Stimulated activated naive B cell treated with anti-CD40 and anti-IgM and Interleukin-4, amounts not matched to agents 10 μg/mL and 1 μg/mL and 100 μg/mL, for 72 hours (primary cell): ENCODE measurements around the gene LYPD3.
"Not testable (repeated sequence)": the region's sequence is repeated elsewhere in the genome, so short reads cannot be mapped to it uniquely, and the experiment has no call there.

ENCODE experiments used
- ATAC-seq, 2 donors: fragments of 150-1000 bp; cut with Tn5 transposase; replicated peaks; 2 replicates each; pipeline ENCODE4 v1.10.0; 2021; ENCODE audit warnings: moderate library complexity in 1 of 2
- DNase-seq: peaks from one replicate; pipeline ENCODE4 v3.0.0; 2021
- H3K27ac Mint-ChIP-seq: one replicate; pipeline ENCODE4 v1.8.0; 2022; ENCODE audit warnings: mild to moderate bottlenecking, mixed read lengths
- H3K27me3 Mint-ChIP-seq, 2 donors: one replicate each; pipeline ENCODE4 v1.8.0; 2022; ENCODE audit warnings: mixed read lengths in 2 of 2
- H3K36me3 Mint-ChIP-seq, 2 donors: one replicate each; pipeline ENCODE4 v1.8.0; 2022; ENCODE audit warnings: mixed read lengths in 2 of 2, mild to moderate bottlenecking in 1 of 2
- H3K4me1 Mint-ChIP-seq, 2 donors: one replicate each; pipeline ENCODE4 v1.8.0; 2022; ENCODE audit warnings: mixed read lengths in 2 of 2, mild to moderate bottlenecking in 1 of 2
- H3K4me3 Mint-ChIP-seq, 2 donors: one replicate each; pipeline ENCODE4 v1.8.0; 2022; ENCODE audit warnings: mild to moderate bottlenecking in 2 of 2, mixed read lengths in 2 of 2, moderate library complexity in 1 of 2
- H3K9me3 Mint-ChIP-seq, 2 donors: one replicate each; pipeline ENCODE4 v1.8.0; 2022; ENCODE audit warnings: mixed read lengths in 2 of 2, mild to moderate bottlenecking in 1 of 2

LYPD3 gene

DNA sequence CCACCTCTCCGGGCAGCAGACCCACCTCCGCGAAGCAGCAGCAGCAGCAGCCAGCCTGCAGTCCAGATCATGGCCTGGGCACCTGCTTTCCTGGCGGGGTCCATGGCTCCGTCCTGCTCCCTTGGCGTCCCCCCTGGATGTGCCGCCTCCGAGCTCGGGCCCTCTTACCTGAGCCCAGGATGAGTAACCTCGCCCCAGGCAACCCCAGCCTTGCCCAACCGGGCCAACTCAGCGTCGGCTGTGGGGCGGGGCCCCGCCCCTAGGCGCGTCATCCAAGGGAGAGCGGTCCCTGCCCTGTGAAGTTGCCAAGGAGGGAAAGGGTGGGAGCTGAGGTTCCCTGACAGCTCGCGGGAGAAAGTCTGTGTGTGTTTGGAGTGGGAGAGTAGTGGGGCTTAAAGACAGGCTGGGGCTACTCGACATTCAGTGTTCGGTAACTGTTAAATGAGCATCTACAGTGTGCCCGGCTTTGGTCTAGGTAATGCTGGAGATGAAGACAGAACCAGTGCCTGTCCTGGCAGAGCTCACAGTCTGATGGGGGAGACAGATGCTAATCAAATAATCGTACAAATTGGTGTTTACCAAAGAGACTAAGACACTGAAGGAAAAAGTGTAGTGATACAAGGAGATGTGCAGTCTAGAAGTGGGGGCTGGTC is at the start of gene LYPD3:
TSS of gene LYPD3 (minus strand) at position 141 of the 653 bp plus-strand sequence. CDS start at position 104, 37 bp downstream.
- Mint-ChIP-seq H3K36me3 (no peaks in the 10 kb centered on the region), H3K27ac (no peak within 1 kb of the TSS), H3K4me1 (peaks cover 18 to 41% of the 10 kb centered on the region in 2 donors), H3K9me3 (no peaks in the 10 kb centered on the region), H3K27me3 (peaks cover 10 to 28% of the 10 kb centered on the region in 2 donors), H3K4me3 (peak within 1 kb of the TSS; percentile 88 to 92)
- ATAC-seq = no peak
- DNase-seq = no peak

DNA sequence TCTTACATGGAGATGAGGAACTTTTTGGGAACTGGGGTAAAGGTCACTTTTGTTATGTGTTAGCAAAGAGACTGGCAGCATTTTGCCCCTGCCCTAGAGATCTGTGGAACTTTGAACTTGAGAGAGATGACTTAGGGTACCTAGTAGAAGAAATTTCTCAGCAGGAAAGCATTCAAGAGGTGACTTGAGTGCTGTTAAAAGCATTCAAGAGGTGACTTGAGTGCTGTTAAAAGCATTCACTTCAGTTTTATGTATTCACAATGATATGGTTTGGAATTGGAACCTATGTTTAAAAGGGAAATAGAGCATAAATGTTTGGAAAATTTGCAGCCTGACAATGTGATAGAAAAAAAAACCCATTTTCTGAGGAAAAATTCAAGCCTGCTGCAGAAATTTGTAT is 47.0 kb upstream of the LYPD3 start:
- not testable (repeated sequence) for H3K4me1 Mint-ChIP-seq, H3K9me3 Mint-ChIP-seq, H3K4me3 Mint-ChIP-seq, H3K27me3 Mint-ChIP-seq, ATAC-seq, DNase-seq, H3K27ac Mint-ChIP-seq
- H3K36me3 Mint-ChIP-seq = peaks cover 26 to 50% of the 10 kb centered on the region in 2 donors

DNA sequence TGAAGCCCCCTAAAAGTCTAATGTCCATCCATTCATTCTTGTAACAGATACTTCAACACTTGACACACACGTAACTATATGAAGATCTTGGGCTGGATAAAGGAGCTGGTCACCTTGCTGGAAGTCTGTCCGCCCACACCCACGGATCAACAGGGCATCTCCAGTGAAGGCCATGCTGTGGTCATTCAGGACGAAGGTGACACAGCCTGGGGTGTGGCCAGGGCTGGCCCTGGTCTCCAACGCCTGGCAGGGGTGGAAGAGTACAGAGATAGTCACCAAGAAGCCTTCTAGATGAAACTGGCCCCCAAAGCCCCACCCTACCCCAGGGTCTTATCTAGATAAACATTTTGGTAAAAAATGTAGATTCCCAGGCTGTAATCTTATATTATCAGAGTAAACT is 45.9 kb upstream of the LYPD3 start:
- Mint-ChIP-seq H3K4me1 (no peaks in the 10 kb centered on the region), H3K27ac (no peak overlapping the region), H3K36me3 (peaks cover 26 to 53% of the 10 kb centered on the region in 2 donors), H3K4me3 (no peak overlapping the region), H3K9me3 (no peaks in the 10 kb centered on the region), H3K27me3 (no peaks in the 10 kb centered on the region)
- no peak for ATAC-seq
- DNase-seq = no peak

DNA sequence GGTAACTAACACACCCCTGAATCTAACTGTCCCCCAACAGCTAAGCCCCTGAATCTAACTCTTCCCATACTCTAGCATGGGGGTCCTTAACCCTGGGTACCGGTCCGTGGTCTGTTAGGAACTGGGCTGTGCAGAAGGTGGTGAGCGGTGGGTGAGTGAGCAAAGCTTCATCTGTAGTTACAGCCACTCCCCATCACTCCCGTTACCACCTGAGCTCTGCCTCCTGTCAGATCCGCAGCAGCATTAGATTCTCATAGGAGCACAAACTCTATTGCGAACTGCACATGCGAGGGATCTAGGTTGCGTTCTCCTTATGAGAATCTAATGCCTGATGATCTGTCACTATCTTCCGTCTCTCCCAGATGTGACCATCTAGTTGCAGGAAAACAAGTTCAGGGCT is 45.3 kb upstream of the LYPD3 start:
- Mint-ChIP-seq H3K27me3 (no peaks in the 10 kb centered on the region), H3K4me1 (no peaks in the 10 kb centered on the region), H3K36me3 (peaks cover 28 to 57% of the 10 kb centered on the region in 2 donors), H3K4me3 (no peak overlapping the region), H3K27ac (no peak overlapping the region), H3K9me3 (no peaks in the 10 kb centered on the region)
- DNase-seq = no peak
- ATAC-seq = no peak

DNA sequence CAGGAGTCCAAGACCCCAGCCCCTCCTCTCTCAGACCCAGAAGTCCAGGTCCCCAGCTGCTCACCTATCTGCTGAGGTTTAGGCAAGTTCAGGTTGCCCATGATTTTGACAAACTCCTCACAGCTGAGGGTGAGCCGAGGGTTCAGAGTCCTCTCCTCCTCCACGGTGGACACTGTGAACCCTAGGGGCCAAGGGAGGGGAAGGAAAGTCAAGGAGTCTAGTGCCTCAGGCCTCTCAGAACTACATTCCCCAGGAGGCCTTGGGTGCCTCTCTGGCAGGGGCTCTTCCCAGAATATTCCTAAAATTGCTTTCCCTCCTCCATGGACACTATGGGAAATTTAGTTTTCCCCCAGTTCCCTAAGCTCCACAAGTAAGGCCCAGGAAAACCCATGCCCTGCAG is 42.5 kb upstream of the LYPD3 start:
- Mint-ChIP-seq H3K36me3 (peaks cover 27 to 50% of the 10 kb centered on the region in 2 donors), H3K9me3 (no peaks in the 10 kb centered on the region)

DNA sequence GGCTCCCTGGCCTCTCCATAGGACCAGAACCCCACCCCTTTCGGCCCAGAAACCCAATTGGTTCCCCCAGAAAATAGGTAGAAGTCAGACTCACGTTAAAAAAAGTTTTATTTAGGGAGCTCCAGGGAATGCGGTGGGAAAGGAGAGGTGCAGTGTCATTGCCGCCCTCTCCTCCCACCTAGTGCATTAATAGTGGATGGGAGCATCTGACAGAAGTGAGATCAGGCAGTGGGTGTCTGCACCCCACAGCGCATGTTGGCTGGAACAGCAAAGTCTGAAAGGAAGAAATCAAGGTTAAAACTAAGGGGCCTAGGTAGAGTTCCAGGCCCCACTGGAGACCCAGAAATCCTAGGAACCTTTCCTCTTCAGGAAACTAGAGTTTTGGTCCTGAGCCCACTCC is 41.2 kb upstream of the LYPD3 start:
- no peak for ATAC-seq
- Mint-ChIP-seq H3K4me1 (peaks cover 19 to 31% of the 10 kb centered on the region in 2 donors), H3K27ac (no peak overlapping the region), H3K36me3 (peaks cover 25 to 43% of the 10 kb centered on the region in 2 donors), H3K27me3 (no peaks in the 10 kb centered on the region), H3K9me3 (no peaks in the 10 kb centered on the region), H3K4me3 (no peak overlapping the region)
- DNase-seq = no peak

More for the DNA sequence above, 42.5 kb upstream of the LYPD3 start:
- ATAC-seq (no peak), DNase-seq (no peak)
- Mint-ChIP-seq H3K27me3 (no peaks in the 10 kb centered on the region), H3K4me1 (peaks cover 18 to 24% of the 10 kb centered on the region in 2 donors), H3K27ac (no peak overlapping the region), H3K4me3 (no peak overlapping the region)

DNA sequence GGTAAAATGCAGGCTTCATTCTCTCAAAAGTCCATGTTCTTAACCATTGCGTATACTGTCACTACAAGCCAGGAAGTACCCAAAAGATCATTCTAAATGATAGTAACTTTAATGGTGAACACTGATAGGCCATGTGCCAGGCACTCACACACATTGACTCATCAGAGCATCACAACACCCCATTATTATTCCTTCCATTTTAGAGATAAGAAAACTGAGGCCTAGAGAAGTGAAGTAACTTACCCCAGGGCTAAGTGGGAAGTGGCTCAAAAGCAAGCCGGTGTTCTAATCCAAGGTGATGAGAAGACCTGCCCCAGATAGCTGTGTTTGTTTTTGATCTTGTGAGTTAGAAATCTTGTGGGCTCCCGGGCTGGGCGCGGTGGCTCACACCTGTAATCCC is 40.5 kb upstream of the LYPD3 start:
- DNase-seq = no peak
- H3K27me3 Mint-ChIP-seq = no peaks in the 10 kb centered on the region
- no peak for ATAC-seq
- H3K4me1 Mint-ChIP-seq = peaks cover 19 to 31% of the 10 kb centered on the region in 2 donors
- no peaks in the 10 kb centered on the region for H3K9me3 Mint-ChIP-seq
- peak overlapping the region; percentile 56 for H3K27ac Mint-ChIP-seq
- H3K4me3 Mint-ChIP-seq = no peak overlapping the region
- peaks cover 27 to 40% of the 10 kb centered on the region in 2 donors for H3K36me3 Mint-ChIP-seq

DNA sequence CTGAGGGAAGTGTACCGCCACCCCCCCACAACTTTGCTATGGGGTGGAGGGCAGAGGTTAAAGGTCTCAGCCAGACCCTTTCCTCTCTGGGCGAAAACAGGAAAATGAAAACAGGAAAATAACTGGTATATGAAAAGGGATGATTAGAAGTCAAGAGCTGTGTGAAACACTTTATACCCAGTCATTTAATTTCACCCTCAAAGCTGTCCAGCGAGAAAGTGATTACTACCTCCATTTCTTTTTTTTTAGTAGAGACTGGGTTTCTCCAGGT is 39.7 kb upstream of the LYPD3 start:
- Mint-ChIP-seq H3K27ac (no peak overlapping the region), H3K9me3 (no peaks in the 10 kb centered on the region), H3K36me3 (peaks cover 25 to 37% of the 10 kb centered on the region in 2 donors), H3K27me3 (no peaks in the 10 kb centered on the region), H3K4me1 (peaks cover 19 to 31% of the 10 kb centered on the region in 2 donors), H3K4me3 (peak overlapping the region; percentile 92 to 96)
- DNase-seq (no peak), ATAC-seq (no peak)

DNA sequence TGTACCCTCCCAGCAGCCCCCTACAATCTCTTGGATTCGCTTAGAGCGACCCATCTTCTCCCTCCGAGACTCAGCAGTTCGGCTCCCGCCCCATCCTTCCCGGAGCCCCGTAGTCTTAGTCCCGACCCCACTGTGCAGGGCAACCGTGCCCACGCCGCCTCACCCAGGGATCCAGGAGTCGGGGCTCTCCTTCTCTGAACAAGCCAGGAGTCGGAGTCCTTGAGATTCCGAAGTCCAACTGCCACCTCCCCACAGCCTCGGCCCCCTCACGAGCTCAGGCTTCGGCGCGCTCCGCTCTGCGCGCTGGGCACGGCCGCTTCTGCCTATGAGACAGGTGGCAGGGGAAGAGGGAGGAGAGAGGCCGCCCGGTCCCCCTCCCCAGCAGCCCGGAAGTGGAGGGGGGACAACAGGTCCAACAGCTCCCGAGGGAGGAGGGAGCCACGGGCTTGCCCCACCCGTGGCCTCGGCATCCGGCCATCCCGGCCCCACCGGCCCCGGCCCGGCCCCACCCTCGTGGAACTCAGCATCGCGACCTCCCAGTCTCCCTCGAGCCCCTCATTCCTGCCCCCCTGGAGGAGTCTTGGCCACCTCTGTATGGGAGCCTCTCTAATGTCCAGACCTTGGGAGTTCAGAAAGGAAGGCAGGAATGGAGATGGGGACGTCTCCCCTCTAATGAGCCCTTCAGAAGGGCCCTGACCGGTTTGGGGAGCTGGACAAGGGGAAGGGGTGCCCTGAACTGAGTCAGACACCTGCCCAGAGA is 39.2 kb upstream of the LYPD3 start, which contains the start of gene PHLDB3:
TSS of gene PHLDB3 (minus strand) at position 321 of the 760 bp plus-strand sequence. CDS start 628 bp downstream, outside the sequence.
- Mint-ChIP-seq H3K4me3 (peak within 1 kb of the TSS; percentile 92 to 96), H3K27ac (peak within 1 kb of the TSS; percentile 97), H3K4me1 (peaks cover 19 to 31% of the 10 kb centered on the region in 2 donors), H3K36me3 (peaks cover 21 to 32% of the 10 kb centered on the region in 2 donors), H3K27me3 (no peaks in the 10 kb centered on the region), H3K9me3 (no peaks in the 10 kb centered on the region)
- DNase-seq (peak; percentile 31), ATAC-seq (peak; percentile 50 to 51)

DNA sequence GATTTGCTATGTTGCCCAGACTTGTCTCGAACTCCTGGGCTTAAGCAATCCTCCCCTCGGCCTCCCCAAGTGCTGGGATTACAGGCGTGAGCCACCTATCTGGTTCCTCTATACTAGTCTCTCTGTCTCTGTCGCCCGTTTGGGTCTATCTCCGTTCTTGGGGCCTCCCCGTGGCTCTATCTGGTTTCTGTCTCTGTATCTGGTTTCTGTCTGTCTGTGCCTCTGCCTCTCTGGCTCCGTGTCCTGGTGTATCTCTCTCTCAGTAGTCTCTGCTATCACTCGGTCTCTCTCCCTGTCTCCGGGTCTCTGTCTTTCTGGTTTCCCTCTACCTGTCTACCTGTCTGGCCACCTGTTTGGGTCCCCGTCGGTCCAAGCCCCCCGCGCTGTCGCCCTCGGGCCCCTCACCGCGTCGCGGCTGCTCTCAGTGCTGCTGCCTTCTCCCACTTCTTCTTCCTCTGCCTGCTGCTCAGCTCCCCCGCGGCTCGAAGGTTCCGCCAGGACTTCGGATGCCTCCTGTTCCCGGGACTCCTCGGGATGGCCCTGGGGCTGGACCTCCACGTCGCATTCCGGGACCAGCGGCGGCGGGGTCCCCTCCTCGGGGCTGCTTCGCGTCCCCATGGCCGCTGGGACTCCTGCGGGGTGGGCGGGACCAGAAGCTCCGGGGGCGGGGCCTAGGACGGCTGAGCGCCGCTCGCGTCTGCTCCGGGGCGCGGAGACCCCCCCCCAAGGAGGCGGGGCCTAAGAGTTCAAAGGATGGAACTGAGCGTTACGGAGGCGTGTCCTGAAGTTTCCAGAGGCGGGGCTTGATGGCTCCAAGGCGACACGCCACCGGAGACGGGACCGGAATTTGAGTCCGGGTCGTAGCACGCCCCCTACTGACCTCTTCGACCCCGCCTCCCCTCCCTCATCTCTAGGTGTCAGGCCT is 38.4 kb upstream of the LYPD3 start:
- H3K4me3 Mint-ChIP-seq = peak overlapping the region; percentile 92 to 96

DNA sequence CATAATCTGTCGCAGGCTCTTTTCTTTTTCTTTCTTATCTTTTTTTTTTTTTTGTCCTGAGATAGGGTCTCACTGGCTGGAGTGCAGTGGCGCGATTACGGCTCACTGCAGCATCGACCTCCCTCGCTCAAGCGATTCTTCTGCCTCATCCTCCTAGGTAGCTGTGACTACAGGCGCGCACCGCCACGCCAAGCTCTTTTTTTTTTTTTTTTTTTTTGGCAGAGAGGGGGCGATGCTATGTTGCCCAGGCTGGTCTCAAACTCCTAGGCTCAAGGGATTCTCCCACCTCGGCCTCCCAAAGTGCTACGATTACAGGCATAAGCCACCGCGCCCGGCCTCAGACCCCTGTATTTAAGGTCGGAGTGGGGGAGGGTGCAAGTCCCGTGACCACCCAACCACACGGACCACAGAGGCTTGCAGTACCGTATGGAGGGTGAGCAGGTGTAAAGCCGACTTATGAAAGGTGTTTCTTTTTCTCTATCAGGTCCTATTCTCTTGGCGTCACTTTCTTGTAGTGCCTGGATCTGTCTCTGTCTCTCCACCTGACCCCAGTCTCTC is 37.1 kb upstream of the LYPD3 start:
- DNase-seq (no peak), ATAC-seq (no peak)
- Mint-ChIP-seq H3K36me3 (peaks cover 26 to 35% of the 10 kb centered on the region in 2 donors), H3K9me3 (no peaks in the 10 kb centered on the region), H3K27ac (no peak overlapping the region), H3K4me3 (peak overlapping the region in 1 of 2 donors; percentile 92), H3K27me3 (no peaks in the 10 kb centered on the region), H3K4me1 (peaks cover 21 to 31% of the 10 kb centered on the region in 2 donors)

More for the DNA sequence above, 38.4 kb upstream of the LYPD3 start:
- no peaks in the 10 kb centered on the region for H3K27me3 Mint-ChIP-seq
- peaks cover 20 to 31% of the 10 kb centered on the region in 2 donors for H3K36me3 Mint-ChIP-seq
- ATAC-seq (peak; percentile 89 to 94), DNase-seq (peak; percentile 92)
- peaks cover 21 to 31% of the 10 kb centered on the region in 2 donors for H3K4me1 Mint-ChIP-seq
- H3K9me3 Mint-ChIP-seq = no peaks in the 10 kb centered on the region
- H3K27ac Mint-ChIP-seq = peak overlapping the region; percentile 97

DNA sequence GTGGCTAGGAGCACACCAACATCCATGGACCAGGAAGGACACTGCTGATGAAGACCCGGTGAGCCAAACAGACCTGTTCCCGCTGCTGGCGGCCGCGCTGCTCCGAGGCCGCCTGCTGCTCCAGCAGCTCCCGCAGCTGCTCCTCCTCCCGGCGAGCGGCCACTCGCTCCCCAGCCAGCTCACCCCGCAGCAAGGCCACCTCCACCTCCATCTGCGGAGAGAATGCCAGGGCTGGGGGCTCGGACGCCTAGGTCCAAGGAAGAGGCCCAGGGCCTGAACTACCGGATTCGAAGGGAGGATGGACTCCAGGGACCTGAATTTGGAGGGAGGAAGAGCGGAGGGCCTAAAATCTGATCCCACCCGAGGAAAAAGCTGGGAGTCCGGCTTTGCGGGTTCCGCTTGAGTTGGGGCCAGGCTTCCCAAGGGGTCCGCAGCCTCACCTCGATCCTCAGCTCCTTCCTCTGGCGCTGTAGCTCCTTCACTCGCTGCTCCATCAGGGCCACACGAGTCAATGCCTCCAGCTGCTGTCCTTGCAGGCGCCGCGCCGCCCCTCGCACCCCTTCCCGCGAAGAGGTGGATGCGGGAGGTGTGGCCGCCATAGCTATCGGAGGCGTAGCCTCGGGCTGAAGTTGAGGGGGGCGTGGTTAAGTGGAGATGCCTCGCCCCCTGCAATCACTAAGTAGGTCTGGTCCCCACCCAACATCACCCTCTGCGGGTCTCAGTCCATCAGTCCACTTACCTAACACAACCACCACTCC is 36.4 kb upstream of the LYPD3 start:
- no peak overlapping the region for H3K4me3 Mint-ChIP-seq
- no peak for DNase-seq
- no peak overlapping the region for H3K27ac Mint-ChIP-seq
- ATAC-seq = no peak
- no peaks in the 10 kb centered on the region for H3K9me3 Mint-ChIP-seq
- no peaks in the 10 kb centered on the region for H3K27me3 Mint-ChIP-seq
- peaks cover 30 to 42% of the 10 kb centered on the region in 2 donors for H3K36me3 Mint-ChIP-seq
- H3K4me1 Mint-ChIP-seq = peaks cover 21 to 31% of the 10 kb centered on the region in 2 donors

DNA sequence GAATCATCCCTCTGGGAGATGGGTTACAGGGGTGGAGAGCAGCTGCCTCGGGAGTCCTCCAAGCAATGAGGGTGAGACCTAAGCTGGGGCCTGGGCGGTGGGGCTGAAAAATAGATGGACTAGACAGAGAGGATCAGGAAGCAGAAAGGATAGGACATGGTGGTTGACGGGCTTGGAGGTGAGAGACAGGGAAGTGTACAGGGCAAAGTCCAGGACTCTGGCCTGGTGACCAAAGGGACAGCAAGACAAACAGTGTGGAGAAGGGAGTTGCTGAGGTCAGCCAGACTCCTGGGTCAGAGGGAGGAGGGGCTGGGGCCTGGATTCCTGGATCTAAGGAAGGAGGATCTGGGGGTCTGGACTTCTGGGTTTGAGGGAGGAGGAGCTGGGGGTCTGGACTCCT is 33.6 kb upstream of the LYPD3 start:
- H3K27me3 Mint-ChIP-seq = no peaks in the 10 kb centered on the region
- H3K36me3 Mint-ChIP-seq = peaks cover 32 to 48% of the 10 kb centered on the region in 2 donors
- no peaks in the 10 kb centered on the region for H3K9me3 Mint-ChIP-seq
- H3K27ac Mint-ChIP-seq = no peak overlapping the region
- DNase-seq (no peak), ATAC-seq (no peak)
- no peak overlapping the region for H3K4me3 Mint-ChIP-seq
- peaks cover 12 to 19% of the 10 kb centered on the region in 2 donors for H3K4me1 Mint-ChIP-seq
